ENCODE results near the gene CLTCL1. TPM values are rescaled to one million over a fixed set of nuclear protein-coding genes. Genes with fewer than 3 reads are reported as not detected.

The CLTCL1 gene
- total RNA-seq, 4 donors from 2014 or later, result 8.5 to 19.2 (median 12.8) TPM

DNA sequence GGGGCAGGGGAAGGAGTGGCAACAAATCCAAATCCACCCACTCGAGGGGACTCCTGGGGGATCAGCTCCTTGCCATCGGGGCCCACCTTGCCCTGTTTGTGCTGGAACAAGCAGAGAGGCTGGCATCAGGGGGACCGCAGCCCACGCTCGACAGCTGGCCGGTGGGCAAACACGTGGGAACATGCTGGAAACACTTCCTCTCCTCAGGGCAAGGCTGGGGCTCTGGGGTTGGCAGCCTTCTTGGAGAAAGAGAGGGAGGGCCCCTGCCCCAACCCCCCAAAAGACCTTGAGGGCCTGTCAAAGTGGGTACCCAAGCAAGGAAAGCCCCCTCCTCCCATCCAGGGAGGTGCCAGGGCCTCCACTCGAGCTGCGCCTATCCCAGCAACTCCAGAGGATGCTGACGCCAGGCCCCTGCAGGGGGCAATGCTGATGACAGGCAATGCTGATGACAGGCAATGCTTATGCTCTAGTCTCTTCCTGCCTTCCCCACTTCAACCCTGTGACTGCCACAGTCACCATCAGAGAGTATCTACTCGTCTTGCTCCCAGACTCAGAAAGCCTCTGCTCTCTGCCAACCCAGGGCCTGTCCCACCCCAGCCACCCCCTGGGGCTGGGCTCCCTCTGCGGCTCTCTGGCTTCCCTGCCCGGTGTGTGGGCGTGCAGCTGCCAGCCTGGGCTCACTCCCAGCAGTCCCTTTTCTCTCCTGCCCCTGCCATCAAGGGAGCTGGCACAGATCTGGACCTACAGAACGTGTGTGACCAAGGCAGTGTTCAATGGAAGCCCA is 153.1 kb downstream of the CLTCL1 start:
- intact Hi-C loops (cut with DNase I), result no loop called here
- TF ChIP-seq, protein P1, sequence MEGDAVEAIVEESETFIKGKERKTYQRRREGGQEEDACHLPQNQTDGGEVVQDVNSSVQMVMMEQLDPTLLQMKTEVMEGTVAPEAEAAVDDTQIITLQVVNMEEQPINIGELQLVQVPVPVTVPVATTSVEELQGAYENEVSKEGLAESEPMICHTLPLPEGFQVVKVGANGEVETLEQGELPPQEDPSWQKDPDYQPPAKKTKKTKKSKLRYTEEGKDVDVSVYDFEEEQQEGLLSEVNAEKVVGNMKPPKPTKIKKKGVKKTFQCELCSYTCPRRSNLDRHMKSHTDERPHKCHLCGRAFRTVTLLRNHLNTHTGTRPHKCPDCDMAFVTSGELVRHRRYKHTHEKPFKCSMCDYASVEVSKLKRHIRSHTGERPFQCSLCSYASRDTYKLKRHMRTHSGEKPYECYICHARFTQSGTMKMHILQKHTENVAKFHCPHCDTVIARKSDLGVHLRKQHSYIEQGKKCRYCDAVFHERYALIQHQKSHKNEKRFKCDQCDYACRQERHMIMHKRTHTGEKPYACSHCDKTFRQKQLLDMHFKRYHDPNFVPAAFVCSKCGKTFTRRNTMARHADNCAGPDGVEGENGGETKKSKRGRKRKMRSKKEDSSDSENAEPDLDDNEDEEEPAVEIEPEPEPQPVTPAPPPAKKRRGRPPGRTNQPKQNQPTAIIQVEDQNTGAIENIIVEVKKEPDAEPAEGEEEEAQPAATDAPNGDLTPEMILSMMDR (IDR thresholded peaks at IDR 0.05), result no peak
- TF ChIP-seq POLR2A (IDR thresholded peaks at IDR 0.05), result no peak
- Histone ChIP-seq H3K4me1 (peaks cover 0 to 3% of the 10 kb centered on the region in 2 donors), H3K9me3 (no peaks in the 10 kb centered on the region), H3K27ac (no peak overlapping the region), H3K27me3 (no peaks in the 10 kb centered on the region), H3K36me3 (peaks cover 75 to 77% of the 10 kb centered on the region in 2 donors), H3K4me3 (replicated peaks in 1 of 3) (no peak overlapping the region)
- no peak for DNase-seq
- 85 to 100% methylated on average over 1 to 11 of the region's 15 CpGs for whole genome bisulfite sequencing, 2 donors

GRCh38 chr22:19137384-19138216 is 153.9 kb downstream of the CLTCL1 start:
- 97 to 98% methylated on average over 7 to 9 of the region's 11 CpGs for WGBS, 2 donors
- peaks cover 73 to 77% of the 10 kb centered on the region in 2 donors for H3K36me3 ChIP-seq

GRCh38 chr22:19136915-19137314 is 154.6 kb downstream of the CLTCL1 start:
- 94 to 100% methylated on average over 7 to 10 of the region's 10 CpGs for WGBS, 2 donors
- no peak overlapping the region for H3K4me3 ChIP-seq (replicated peaks in 1 of 3)
- H3K9me3 ChIP-seq, result no peaks in the 10 kb centered on the region
- peaks cover 66 to 72% of the 10 kb centered on the region in 2 donors for H3K36me3 ChIP-seq
- no peaks in the 10 kb centered on the region for H3K27me3 ChIP-seq
- TF ChIP-seq, protein P1 (IDR thresholded peaks at IDR 0.05), result no peak
- no peak for TF ChIP-seq POLR2A (IDR thresholded peaks at IDR 0.05)
- no peak for DNase-seq
- no peak overlapping the region for H3K27ac ChIP-seq
- intact Hi-C loops (cut with DNase I), result no loop called here
- no peaks in the 10 kb centered on the region for H3K4me1 ChIP-seq

More at GRCh38 chr22:19137384-19138216, 153.9 kb downstream of the CLTCL1 start:
- H3K9me3 ChIP-seq, result no peaks in the 10 kb centered on the region
- no peaks in the 10 kb centered on the region for H3K4me1 ChIP-seq
- intact Hi-C loops (cut with DNase I), result no loop called here
- DNase-seq, result no peak
- H3K27ac ChIP-seq, result no peak overlapping the region
- H3K4me3 ChIP-seq (replicated peaks in 1 of 3), result no peak overlapping the region
- TF ChIP-seq POLR2A (IDR thresholded peaks at IDR 0.05), result no peak
- TF ChIP-seq, protein P1 (IDR thresholded peaks at IDR 0.05), result no peak
- H3K27me3 ChIP-seq, result no peaks in the 10 kb centered on the region

DNA sequence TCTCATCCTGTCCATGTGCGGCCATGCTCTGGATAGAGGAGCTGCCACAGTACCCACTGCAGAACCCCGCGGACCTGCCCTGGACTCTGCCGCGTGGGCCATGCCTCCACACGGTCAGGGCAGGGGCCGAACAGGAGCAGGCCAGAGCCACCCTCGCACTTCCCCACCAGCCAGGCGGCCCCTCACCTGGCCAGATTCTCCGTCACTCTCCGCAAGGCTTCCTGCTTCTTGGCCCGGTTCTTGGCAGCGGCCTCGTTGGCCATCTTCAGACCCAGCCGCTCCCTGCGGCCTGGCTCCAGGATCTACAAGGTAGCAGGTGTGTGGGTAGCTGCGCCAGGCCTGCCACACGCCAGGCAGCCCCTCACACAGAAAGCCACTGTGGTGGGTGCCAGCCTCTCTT is 156.6 kb downstream of the CLTCL1 start:
- Histone ChIP-seq H3K4me1 (no peaks in the 10 kb centered on the region), H3K27ac (no peak overlapping the region), H3K36me3 (peaks cover 50 to 55% of the 10 kb centered on the region in 2 donors), H3K4me3 (replicated peaks in 1 of 3) (no peak overlapping the region), H3K27me3 (no peaks in the 10 kb centered on the region), H3K9me3 (no peaks in the 10 kb centered on the region)
- TF ChIP-seq POLR2A (IDR thresholded peaks at IDR 0.05), result no peak
- TF ChIP-seq, protein P1 (IDR thresholded peaks at IDR 0.05), result no peak
- WGBS, 2 donors, result 89 to 93% methylated on average over 16 to 18 of the region's 18 CpGs
- DNase-seq, result no peak
- intact Hi-C loops (cut with DNase I), result no loop called here
